Head of caudate nucleus (tissue), 42 donors: ENCODE measurements around the gene HDAC5.
"Not testable (repeated sequence)": the region's sequence is repeated elsewhere in the genome, so short reads cannot be mapped to it uniquely, and the experiment has no call there.

Experiments used
- DNase-seq, 42 donors: peaks; one replicate each; pipeline versions ENCODE4 v3.0.0 to v3.0.0-alpha.2; 2020 to 2021; ENCODE audit warnings: mixed read lengths in 7 of 42
- intact Hi-C: fragments of 100-400 bp; cut with DNase I; formaldehyde crosslinking; loops from one replicate; pipeline ENCODE4 v1.15.0; 2022

HDAC5 gene

GRCh38 chr17:44123356-44124117, at the start of gene HDAC5:
Gene HDAC5 (minus strand): TSS chr17:44123641. CDS start chr17:44117515, 6,126 bp downstream.
- intact Hi-C loops = no loop called here
- DNase-seq = peak; percentile 94 to 99 (median 97)

DNA sequence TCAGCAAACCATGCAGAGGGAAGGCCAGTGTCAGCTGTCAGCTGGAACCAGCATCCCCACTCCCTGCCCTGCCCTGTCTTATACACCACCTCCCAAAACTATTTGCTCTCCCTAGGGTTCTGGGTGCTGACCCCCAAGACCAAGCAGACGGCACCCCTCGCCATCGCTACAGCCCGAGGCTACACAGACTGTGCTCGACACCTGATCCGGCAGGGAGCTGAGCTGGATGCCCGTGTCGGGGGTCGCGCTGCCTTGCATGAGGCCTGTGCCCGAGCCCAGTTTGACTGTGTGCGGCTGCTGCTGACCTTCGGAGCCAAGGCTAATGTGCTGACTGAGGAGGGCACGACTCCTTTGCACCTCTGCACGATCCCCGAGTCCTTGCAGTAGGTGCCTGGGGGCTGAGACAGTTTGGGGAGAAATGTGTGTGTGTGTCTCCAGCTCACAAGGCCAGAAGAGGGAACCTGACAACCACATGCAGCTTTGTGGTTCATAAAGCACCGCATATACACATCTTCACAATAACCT, 48.6 kb upstream of the HDAC5 start:
- DNase-seq = no peak
- intact Hi-C loops = no loop called here

- no peak for DNase-seq
- intact Hi-C loops = no loop called here
These were observed 47.2 kb upstream of the HDAC5 start, which contains the start of gene ASB16 for GRCh38 chr17:44170499-44171201. Gene ASB16 (plus strand): TSS chr17:44170704. CDS start chr17:44170790, 86 bp downstream.

DNA sequence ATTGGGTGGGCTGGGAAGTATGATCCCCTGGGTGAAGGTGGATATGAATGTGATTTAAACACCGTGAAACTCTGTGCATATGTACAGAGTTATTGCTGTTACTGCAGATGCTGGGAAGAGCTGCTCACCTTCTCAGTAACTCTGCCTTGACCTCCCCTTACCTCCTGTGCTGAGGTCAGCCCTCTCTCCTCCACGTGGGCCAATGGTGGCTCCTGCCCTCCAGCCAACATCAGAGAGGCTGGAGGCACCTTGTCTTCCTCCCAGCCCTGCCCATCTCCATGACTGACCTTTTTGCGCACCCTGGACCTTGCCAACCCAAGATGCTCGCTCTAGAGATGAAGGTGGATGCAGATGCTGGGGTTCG, 46.7 kb upstream of the HDAC5 start:
- intact Hi-C loops = no loop called here
- no peak for DNase-seq

DNA sequence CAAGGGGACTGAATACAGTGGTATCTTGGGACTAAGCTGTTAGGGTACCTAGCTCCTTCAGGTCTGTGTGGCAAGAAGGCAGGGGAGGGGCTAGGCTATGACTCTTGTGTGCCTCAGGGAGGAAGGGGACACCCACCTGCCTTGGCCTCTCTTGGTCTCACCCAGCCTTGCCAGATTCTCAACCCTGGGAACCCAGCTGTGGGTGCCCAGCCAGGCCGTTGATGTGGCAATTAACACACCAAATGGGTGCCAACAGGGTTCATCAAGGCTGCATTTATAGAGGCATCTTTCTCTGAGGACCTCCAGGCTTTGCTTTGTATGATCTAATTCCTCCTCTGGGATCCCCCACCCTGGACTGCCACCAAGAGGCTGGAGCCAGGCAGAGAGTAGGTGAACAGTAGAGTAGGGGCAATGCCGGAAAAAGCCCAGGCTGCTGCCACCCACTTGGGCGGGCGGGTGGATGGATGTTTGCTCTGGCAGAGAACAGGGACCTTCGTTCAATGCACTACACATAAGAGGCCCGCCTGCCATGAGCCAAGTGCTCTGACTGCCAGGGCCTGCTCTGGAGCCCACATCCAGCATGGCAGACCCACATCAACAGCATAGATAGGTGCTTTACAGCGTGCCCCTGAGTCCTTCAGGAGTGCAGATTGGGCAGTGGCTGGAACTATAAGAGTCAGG, 43.9 kb upstream of the HDAC5 start:
- peak in 1 of 42 donors; percentile 25 for DNase-seq
- intact Hi-C loops = no loop called here

GRCh38 chr17:44164476-44164875, 41.0 kb upstream of the HDAC5 start:
- intact Hi-C loops = no loop called here
- no peak for DNase-seq

GRCh38 chr17:44159519-44160210, 36.2 kb upstream of the HDAC5 start:
- no peak for DNase-seq
- intact Hi-C loops = no loop called here

- intact Hi-C loops = no loop called here
- no peak for DNase-seq
These were observed 32.0 kb upstream of the HDAC5 start for GRCh38 chr17:44155488-44155887.

GRCh38 chr17:44152875-44153274, 29.4 kb upstream of the HDAC5 start:
- intact Hi-C loops = no loop called here

DNA sequence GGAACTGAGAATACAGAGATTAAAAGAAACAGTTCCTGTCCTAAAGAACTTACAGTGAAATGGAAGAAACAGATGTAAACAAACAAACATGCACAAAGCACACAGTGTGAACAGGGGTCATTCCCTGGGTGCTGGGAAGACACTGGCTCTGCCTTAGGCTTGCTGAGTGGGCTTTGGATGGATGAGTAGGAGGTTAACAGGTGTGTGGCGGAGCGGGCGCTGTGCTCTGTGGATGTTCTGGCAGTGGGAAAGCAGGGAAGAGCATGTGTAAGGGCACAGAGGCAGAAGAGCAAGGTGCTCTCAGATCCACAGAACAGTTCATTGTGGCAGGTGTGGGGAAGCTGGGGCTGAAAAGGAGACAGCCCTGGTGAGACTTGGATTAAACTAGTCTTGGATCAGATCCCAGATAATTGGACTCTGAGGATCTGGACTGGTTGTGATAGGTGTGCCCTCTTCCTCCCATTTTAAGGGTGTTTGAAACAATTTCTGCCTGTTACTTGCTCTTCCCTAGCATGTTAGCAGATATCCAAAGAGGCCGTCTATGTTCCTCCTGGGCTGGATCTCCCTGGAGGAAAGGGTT, 26.4 kb upstream of the HDAC5 start:
- intact Hi-C loops = no loop called here
- no peak for DNase-seq

More at GRCh38 chr17:44152875-44153274, 29.4 kb upstream of the HDAC5 start:
- no peak for DNase-seq

GRCh38 chr17:44149066-44149465, 25.6 kb upstream of the HDAC5 start:
- DNase-seq, intact Hi-C loops: not testable (repeated sequence)

DNA sequence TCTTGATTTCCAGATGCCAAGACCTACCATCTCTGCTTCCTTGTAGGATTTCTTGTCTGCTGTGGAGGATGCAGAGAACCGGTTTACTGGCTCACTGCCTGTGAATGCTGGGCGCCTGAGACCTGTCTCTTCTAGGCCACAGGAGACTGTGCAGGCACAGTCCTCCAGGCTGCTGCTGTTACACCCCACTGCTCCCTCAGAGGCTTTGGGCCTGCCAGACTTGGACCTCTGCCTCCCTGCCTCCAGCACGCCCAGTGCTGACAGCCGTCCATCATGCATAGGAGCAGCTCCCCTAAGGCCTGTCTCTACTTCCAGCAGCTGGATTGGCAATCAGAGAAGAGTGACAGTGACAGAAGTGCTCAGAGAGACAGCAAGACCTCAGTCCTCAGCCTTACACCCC, 24.4 kb upstream of the HDAC5 start:
- no peak for DNase-seq

DNA sequence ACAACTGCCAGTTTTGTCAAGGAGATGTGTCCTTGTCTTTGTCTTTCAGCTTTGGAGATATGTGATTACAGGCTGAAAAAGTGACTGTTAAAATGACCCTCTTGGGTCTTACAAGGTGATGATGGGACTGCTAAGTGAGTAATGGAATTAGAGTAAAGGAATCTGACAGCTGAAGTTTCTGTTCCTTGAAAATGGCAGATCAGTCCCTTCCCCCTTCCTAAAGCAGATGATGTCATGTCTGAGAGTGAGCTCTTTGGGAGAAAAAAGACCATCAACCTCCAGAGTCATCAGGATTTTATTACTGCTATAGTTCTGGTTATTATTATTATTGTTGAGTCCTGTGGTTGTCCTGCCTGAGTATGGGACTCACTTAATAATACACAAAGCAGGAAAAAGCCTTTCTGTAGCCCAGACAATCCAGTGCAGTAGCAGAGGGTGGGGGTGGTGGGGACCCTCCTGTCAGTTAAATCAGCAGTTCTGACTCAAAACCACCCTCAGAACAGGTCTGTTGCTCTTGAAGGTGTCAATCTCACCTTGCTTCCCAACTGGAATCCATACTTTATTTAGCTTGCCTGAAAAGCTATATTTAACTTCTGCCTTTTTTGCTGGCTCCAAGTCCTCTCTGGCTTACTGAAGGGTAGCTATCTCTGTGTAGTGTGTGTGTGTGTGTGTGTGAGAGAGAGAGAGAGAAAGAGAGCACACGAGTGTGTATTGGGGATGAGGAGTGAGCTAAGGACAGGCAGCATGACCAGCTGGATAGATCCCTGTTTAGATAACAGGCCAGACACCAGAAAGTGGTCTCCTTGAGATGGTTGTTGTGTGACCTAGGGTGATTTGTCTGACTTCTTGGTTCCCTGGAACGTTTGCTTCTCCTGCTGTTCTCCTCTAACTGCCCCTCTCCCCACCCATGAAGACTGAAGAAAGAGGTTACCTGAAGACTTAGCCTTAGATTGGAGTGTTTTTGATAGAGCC, 23.2 kb upstream of the HDAC5 start:
- peak in 9 of 42 donors; percentile 5 to 62 (median 41) for DNase-seq

More for the DNA sequence above, 24.4 kb upstream of the HDAC5 start:
- intact Hi-C loops = no loop called here

GRCh38 chr17:44144966-44145739, 21.7 kb upstream of the HDAC5 start:
- no peak for DNase-seq
- intact Hi-C loops = no loop called here

More for the DNA sequence above, 23.2 kb upstream of the HDAC5 start:
- intact Hi-C loops = no loop called here

GRCh38 chr17:44143921-44144320, 20.5 kb upstream of the HDAC5 start:
- intact Hi-C loops = not testable (repeated sequence)

DNA sequence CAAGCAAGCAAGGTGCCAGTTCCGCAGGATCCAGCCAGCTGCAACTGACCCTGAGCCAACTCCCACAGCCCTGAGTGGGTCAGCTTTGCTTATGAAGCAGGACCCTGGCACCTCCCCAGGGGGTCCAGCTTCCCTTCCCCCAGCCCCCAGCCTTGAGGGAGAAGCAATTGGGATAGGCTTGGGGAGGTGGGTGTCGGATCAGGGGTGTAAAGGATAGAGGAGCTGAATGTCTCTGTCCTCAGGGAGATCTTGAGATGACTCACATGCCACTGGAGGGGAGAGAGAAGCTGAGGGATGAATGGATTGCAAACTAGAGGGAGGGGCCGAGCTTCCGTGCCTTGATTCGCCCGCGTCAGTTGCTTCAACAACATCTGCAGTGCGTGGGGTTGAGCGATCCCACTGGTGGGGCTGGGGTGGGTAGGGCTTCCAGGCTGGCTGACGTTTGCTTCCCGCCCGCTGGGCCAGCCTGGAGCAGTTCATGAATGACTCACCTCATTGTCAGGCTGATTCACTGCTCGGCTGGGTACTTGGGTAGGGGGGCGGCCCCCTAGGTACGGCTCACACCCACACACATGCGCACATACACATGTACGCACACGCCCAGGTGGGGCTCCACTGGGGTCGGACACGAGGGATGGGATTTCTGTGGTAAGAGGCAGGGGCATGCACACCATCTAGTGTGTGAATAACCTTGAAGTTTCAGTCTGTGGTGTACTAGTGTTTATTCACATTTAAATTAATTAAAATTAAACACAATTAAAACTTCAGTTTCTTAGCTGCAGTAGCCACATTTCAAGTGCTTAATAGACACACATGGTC, 14.7 kb upstream of the HDAC5 start:
- intact Hi-C loops = no loop called here
- peak; percentile 68 to 98 (median 91) for DNase-seq

More at GRCh38 chr17:44143921-44144320, 20.5 kb upstream of the HDAC5 start:
- DNase-seq = not testable (repeated sequence)
